ENCODE data around the gene AIFM1. TPM values are rescaled to one million over a fixed set of nuclear protein-coding genes. Genes with fewer than 3 reads are reported as not detected.

Gene AIFM1
- total and polyA plus RNA-seq, 2 donors = 10.8 to 26.2 TPM

DNA sequence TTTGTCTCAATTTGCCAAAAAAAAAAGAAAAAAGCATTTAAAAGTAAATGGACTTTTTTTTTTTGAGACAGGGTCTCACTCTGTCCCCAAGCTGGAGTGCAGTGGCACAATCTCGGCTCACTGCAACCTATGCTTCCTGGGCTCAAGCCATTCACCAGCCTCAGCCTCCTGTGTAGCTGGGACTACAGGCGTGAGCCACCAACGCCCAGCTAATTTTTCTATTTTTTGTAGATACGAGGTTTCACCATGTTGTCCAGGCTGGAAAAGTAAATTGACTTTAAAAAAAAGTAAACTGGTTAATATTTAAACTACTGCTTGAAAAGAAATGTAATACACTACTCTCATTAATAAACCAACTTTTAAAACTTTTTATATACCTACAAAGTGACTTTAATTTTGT is 5.9 kb downstream of the AIFM1 start:
- Histone ChIP-seq H3K4me1 (ENCODE audit: insufficient read depth) (peaks cover under 1% of the 10 kb centered on the region), H3K27ac (ENCODE audit: low read depth) (no peak overlapping the region), H3K36me3 (ENCODE audit: insufficient read depth) (no peaks in the 10 kb centered on the region), H3K4me3 (ENCODE audit: low read depth, low read length) (no peak overlapping the region)
- whole genome bisulfite sequencing = 83% methylated on average over 4 of the region's 4 CpGs
- DNase-seq (ENCODE audit: extremely low spot score) = no peak

DNA sequence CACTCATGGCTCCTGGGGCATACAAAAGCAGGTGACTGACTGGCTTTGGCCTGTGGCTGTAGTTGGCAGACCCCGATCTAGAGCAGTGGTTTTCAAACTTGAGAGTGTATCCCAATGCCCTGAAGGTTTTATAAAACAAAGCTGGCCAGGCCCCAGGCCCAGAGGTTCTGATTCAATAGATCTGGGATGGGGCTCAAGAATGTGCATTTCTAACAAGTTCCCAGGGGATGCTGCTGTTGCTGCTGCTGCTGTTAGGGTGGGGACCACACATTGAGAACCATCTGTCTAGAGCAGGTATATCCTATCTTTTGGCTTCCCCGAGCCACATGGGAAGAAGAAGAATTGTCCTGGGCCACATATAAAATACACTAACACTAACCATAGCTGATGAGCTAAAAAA is 7.3 kb downstream of the AIFM1 start:
- H3K4me3 ChIP-seq (ENCODE audit: low read depth, low read length) = no peak overlapping the region
- H3K4me1 ChIP-seq (ENCODE audit: insufficient read depth) = no peaks in the 10 kb centered on the region
- H3K36me3 ChIP-seq (ENCODE audit: insufficient read depth) = no peaks in the 10 kb centered on the region
- DNase-seq (ENCODE audit: extremely low spot score) = no peak
- no peak overlapping the region for H3K27ac ChIP-seq (ENCODE audit: low read depth)
- WGBS = 88% methylated on average over 2 of the region's 2 CpGs

DNA sequence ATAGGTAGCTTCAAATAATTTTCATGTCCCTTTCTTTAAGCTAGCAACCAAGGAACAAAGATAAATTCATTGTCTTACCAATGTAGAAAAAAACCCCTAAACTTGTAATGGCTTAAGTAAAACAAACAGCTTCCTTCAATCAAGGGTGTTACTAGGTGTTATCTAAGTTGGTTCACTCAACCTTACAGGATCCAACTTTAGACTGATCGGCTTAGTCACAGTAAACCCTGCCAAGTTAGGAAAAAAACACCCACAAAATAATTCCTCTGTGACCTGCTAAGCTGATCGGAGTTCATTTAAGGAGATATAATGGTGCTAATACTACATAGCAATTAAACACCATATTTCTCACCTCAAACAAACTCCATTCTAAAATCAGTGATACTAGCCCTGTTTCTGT is 10.1 kb downstream of the AIFM1 start:
- DNase-seq (ENCODE audit: extremely low spot score) = no peak
- H3K27ac ChIP-seq (ENCODE audit: low read depth) = no peak overlapping the region
- H3K4me3 ChIP-seq (ENCODE audit: low read depth, low read length) = no peak overlapping the region
- H3K36me3 ChIP-seq (ENCODE audit: insufficient read depth) = no peaks in the 10 kb centered on the region
- WGBS = 72% methylated on average over 2 of the region's 2 CpGs
- H3K4me1 ChIP-seq (ENCODE audit: insufficient read depth) = no peaks in the 10 kb centered on the region

DNA sequence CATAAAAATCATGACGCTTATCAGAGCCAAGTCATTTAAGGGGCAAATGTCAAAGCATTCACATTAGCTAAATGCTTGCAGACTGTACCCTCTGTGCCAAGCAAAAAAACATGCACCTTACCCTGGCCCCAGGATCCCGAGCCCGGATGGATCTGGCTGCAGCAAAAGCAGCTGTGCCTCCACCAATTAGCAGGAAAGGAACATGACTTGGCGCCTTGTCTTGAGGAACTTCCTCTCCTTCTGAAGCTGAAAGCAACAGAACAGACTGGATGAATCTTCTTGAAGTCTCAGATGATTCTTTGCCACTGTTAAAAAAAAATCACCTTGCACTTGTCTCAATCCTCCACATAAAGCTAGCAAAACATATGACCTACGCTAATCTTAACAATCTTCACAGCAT is 18.0 kb downstream of the AIFM1 start:
- no peak for DNase-seq (ENCODE audit: extremely low spot score)
- Histone ChIP-seq H3K36me3 (ENCODE audit: insufficient read depth) (no peaks in the 10 kb centered on the region), H3K27ac (ENCODE audit: low read depth) (no peak overlapping the region), H3K4me3 (ENCODE audit: low read depth, low read length) (no peak overlapping the region), H3K4me1 (ENCODE audit: insufficient read depth) (no peaks in the 10 kb centered on the region)
- WGBS = 82% methylated on average over 5 of the region's 5 CpGs

DNA sequence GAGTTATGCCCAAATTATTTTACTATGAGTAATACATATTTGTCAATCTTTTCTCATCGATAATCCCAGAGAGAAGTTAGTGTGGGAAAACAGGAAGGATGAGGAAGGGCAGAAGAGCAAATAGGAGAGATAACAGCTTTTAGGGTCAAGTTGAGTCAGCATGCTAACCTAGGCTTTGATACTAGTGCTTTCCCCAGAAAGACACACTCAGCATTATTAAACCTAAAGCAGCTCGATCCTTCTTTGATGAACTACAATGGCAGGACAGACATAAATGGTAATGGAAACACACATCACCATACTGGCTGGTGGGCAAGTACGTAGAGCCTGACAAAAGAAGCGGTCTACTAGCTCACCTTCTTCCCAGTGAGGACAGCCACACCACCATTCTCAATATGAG is 20.5 kb downstream of the AIFM1 start:
- no peaks in the 10 kb centered on the region for H3K36me3 ChIP-seq (ENCODE audit: insufficient read depth)
- no peak for DNase-seq (ENCODE audit: extremely low spot score)
- H3K4me1 ChIP-seq (ENCODE audit: insufficient read depth) = no peaks in the 10 kb centered on the region
- no peak overlapping the region for H3K27ac ChIP-seq (ENCODE audit: low read depth)
- WGBS = 92% methylated on average over 4 of the region's 4 CpGs
- H3K4me3 ChIP-seq (ENCODE audit: low read depth, low read length) = no peak overlapping the region

DNA sequence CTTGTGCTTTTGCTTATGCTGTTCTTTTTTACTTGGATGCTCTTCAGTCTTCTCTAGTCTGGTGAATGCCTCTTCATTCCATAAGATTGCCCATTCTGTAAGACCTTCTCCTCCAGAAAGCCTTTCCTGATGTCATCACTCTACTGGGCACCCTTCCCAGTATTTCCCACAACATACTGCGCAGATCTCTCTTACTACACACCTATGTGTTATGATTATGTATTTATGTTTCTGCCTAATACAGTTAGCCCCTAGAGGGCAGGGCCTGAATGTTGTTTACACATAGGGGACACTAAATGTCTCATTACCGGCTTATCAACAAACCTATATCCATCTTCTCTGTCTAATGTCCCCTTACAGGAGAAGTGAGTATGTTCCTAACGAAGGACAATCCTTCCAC is 21.1 kb downstream of the AIFM1 start:
- Histone ChIP-seq H3K36me3 (ENCODE audit: insufficient read depth) (no peaks in the 10 kb centered on the region), H3K4me1 (ENCODE audit: insufficient read depth) (no peaks in the 10 kb centered on the region), H3K4me3 (ENCODE audit: low read depth, low read length) (no peak overlapping the region), H3K27ac (ENCODE audit: low read depth) (no peak overlapping the region)
- no peak for DNase-seq (ENCODE audit: extremely low spot score)
- WGBS = 58% methylated on average over 3 of the region's 3 CpGs

DNA sequence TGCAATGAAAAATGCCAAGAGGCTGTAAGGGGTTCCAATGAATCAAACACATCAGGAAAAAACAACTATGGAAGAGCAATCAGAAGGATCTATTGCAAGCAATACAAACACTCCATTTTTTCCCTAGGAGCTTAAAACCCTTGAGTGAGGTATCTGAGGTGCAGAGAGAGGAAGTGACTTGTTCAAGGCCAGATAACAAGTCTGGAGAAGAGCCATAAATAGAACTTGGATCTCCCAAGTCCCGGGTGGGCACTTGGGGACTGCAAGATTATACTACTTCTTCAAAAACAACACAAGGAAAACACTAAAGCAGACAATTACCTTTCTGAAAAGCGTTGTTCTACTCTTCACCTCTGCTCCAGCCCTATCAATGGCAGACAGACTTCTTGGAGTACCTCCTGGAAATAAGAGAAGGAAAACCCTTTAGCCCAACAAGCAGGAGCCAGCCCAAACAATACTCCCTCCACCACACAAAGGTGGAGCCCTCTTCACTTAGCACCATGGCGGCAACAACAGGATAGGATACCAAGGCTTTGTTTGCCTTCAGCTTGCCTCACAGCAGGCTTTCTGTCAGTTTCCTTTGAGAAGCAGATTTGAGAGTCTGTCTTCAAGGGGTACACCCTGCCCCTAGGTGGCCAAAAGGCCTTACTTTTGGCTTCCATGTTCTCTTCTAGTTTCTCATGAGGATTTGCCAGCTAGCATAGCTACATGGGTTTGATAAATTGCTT is 26.0 kb downstream of the AIFM1 start:
- no peaks in the 10 kb centered on the region for H3K4me1 ChIP-seq (ENCODE audit: insufficient read depth)
- H3K27ac ChIP-seq (ENCODE audit: low read depth) = no peak overlapping the region
- 50% methylated on average over 3 of the region's 3 CpGs for WGBS
- no peak overlapping the region for H3K4me3 ChIP-seq (ENCODE audit: low read depth, low read length)
- no peak for DNase-seq (ENCODE audit: extremely low spot score)
- no peaks in the 10 kb centered on the region for H3K36me3 ChIP-seq (ENCODE audit: insufficient read depth)

DNA sequence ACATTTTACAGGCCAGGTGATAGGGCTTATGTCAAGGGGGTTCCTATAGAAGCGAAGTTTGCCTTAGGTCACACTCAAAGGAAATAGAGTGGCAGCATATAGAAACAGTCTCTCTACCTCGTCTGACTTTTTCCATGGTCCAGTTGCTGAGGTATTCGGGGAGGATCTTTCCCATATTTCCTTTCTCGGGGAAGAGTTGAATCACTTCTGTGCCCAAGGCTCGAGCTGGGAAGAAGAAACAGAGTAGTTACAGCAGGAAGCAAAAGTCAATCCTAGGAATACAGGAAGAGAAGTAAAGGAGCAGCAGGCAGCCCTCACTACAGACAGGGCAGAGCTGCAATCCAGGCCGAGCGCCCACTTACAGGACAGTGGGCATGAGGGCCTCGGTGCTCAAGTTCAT is 28.7 kb downstream of the AIFM1 start:
- Histone ChIP-seq H3K27ac (ENCODE audit: low read depth) (no peak overlapping the region), H3K36me3 (ENCODE audit: insufficient read depth) (no peaks in the 10 kb centered on the region), H3K4me3 (ENCODE audit: low read depth, low read length) (no peak overlapping the region), H3K4me1 (ENCODE audit: insufficient read depth) (no peaks in the 10 kb centered on the region)
- DNase-seq (ENCODE audit: extremely low spot score) = no peak
- WGBS = 93% methylated on average over 8 of the region's 8 CpGs

DNA sequence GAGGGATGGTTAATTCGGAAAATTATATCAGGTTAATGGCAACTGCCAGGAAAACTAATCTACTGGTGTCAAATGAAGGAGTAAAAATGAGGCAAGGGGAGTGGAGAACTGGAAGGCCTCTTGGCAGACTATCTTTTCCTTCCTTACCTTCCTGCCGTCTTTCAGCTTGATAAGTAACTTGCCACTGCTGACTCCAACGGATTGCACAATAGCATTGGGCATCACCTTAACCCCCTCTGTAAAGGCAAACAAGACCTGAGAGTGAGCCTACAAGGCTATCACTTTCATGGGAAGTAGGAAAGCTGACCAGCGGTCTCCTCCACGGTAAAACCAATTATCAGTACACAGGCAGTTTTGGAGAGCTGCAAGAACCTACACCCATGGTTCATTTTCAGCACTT is 29.1 kb downstream of the AIFM1 start:
- DNase-seq (ENCODE audit: extremely low spot score) = no peak
- Histone ChIP-seq H3K27ac (ENCODE audit: low read depth) (no peak overlapping the region), H3K4me1 (ENCODE audit: insufficient read depth) (no peaks in the 10 kb centered on the region), H3K4me3 (ENCODE audit: low read depth, low read length) (no peak overlapping the region), H3K36me3 (ENCODE audit: insufficient read depth) (no peaks in the 10 kb centered on the region)
- 82% methylated on average over 5 of the region's 5 CpGs for WGBS

DNA sequence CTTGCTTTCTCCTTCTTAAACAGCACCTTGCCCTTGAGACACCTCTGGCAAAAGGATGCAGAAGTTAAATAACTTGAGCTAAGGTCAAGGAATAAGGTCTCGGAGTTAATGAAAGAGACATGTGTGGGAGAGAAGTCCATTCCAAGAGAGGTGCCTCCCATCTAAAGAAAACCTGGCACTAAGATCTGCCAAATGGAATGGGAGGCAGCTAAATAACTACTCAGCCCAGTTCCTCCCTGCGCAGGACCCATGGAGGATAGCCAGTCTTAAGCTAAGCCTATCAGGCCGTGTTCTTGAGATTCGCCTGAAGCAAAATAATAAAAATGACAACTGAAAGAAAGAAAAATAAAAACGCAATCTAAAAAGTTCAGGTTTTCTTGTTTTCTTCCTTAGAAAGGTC is 34.7 kb downstream of the AIFM1 start:
- peaks cover 1% of the 10 kb centered on the region for H3K36me3 ChIP-seq (ENCODE audit: insufficient read depth)
- WGBS = 92% methylated on average over 5 of the region's 5 CpGs
- H3K27ac ChIP-seq (ENCODE audit: low read depth) = no peak overlapping the region
- no peak overlapping the region for H3K4me3 ChIP-seq (ENCODE audit: low read depth, low read length)
- DNase-seq (ENCODE audit: extremely low spot score) = no peak
- no peaks in the 10 kb centered on the region for H3K4me1 ChIP-seq (ENCODE audit: insufficient read depth)

DNA sequence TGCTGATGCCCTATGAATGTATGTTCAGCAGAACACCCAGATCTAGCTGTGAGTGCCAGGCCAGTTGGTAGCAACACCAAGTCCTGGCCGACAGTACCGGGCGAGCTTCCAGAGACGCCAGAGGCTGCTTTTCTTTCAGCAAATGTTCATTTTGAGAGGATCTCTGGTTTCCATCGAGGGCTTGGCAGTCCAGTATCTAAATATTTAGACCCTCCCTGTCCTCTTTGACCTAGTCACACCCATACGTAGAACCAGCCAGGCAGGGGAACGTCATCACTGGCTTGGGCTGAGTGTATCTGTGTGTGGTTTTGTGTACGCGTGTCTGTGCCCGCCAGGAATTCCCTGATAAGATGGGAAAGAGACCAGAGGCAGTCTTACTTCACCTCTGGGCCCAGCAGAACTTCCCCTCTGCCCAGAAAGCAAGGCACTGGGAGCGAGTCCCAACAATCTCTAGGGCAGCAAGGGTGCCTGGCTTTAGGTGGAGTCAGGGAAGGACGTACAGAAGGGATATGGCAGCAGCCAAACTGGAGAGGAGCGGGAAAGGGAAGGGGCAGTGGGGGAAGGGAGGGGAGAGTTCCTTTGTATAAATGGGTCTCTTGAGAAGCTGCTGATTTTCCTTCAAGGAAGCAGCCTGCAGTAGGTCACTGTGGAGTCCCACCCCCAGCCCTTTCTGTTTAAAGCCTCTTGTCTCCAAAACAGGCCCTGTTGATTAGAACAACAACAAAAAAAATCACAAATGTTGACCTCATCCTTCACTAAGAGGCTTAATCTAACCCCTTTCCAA is 40.4 kb downstream of the AIFM1 start:
- H3K27ac ChIP-seq (ENCODE audit: low read depth) = peak overlapping the region; percentile 64
- H3K36me3 ChIP-seq (ENCODE audit: insufficient read depth) = peaks cover 1% of the 10 kb centered on the region
- WGBS = 17% methylated on average over 13 of the region's 13 CpGs
- DNase-seq (ENCODE audit: extremely low spot score) = no peak
- H3K4me1 ChIP-seq (ENCODE audit: insufficient read depth) = no peaks in the 10 kb centered on the region
- no peak overlapping the region for H3K4me3 ChIP-seq (ENCODE audit: low read depth, low read length)

DNA sequence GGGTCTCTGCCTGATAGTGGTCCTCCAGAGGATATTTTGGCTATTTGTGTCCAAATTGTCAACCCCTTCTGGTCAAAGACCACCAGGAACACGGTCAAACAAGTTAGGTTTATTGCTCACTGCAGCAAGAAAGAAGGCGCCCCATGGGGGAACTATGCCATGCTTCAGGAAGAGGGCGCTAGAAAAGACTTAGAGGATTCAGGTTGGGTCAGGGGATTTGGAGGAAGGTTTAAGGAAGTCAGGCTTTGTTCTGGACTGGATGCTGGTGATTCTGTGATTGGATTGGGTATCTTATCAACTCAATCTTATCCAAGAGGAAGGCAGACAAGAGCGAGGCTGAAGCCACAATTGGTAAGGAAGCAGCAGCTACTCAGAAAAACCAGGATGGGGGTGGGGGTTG is 41.1 kb downstream of the AIFM1 start:
- WGBS = 83% methylated on average over 4 of the region's 4 CpGs
- Histone ChIP-seq H3K4me3 (ENCODE audit: low read depth, low read length) (no peak overlapping the region), H3K36me3 (ENCODE audit: insufficient read depth) (peaks cover 1% of the 10 kb centered on the region), H3K27ac (ENCODE audit: low read depth) (peak overlapping the region; percentile 60), H3K4me1 (ENCODE audit: insufficient read depth) (no peaks in the 10 kb centered on the region)
- DNase-seq (ENCODE audit: extremely low spot score) = no peak

DNA sequence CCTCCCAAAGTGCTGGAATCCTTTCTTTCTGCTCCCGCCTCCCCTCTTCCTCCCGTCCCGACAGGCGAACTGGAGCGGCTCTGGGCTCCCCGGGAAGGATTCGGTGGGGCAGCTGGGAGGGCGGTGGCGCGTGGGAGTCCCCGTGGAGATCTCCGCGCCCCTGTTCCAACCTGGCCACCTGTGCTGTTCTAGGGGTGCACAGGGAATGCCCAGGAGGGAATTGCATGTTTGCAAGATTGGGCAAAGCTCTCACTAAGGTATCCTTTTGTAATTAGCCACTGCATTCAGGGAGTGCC is 44.2 kb downstream of the AIFM1 start:
- H3K27ac ChIP-seq (ENCODE audit: low read depth) = no peak overlapping the region
- no peak for DNase-seq (ENCODE audit: extremely low spot score)
- 53% methylated on average over 13 of the region's 13 CpGs for WGBS
- H3K36me3 ChIP-seq (ENCODE audit: insufficient read depth) = no peaks in the 10 kb centered on the region
- H3K4me3 ChIP-seq (ENCODE audit: low read depth, low read length) = no peak overlapping the region
- no peaks in the 10 kb centered on the region for H3K4me1 ChIP-seq (ENCODE audit: insufficient read depth)

DNA sequence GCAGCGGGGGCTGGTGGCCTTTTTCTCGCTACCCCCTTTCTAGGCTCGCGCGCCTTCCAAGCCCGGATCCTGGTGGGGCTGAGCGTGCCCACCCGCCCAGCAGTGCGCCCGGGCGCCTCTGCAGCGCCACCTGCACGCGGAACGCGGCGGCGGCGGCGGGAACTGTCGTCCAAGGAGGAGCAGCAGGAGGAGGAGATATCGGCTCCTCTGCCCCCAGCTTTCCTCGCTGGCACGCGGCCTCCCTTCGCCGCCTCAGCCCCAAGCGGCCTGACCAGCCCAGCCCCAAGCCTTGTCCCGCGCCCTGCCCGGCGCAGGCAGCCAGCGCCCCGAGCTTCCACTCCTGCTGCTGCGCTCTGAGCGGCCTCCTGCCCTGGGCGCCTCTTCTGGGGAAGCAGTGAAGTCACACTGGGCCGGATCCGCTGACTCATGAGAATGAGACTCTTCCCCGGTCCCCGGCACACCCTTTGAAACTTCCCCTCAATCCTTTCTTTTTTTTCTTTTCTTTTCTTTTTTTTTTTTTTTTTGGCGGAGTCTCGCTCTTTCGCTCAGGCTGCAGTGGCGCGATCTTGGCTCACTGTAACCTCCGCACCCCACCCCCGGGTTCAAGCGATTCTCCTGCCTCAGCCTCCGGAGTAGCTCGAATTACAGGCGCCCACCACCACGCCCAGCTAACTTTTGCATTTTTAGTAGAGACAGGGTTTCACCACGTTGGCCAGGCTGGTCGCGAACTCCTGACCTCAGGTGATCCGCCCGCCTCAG is 44.7 kb downstream of the AIFM1 start:
- no peak for DNase-seq (ENCODE audit: extremely low spot score)
- Histone ChIP-seq H3K27ac (ENCODE audit: low read depth) (peak overlapping the region; percentile 83), H3K4me1 (ENCODE audit: insufficient read depth) (no peaks in the 10 kb centered on the region)

More for the DNA sequence above, 44.7 kb downstream of the AIFM1 start:
- H3K36me3 ChIP-seq (ENCODE audit: insufficient read depth) = no peaks in the 10 kb centered on the region
- no peak overlapping the region for H3K4me3 ChIP-seq (ENCODE audit: low read depth, low read length)
- 2% methylated on average over 58 of the region's 58 CpGs for WGBS

Data from urinary bladder (tissue), 4 donors.